OCI-LY1 (cell line): ENCODE measurements around the gene BRD1.

ENCODE experiments used
- H2AFZ ChIP-seq: fragments of 200-600 bp; sonication (generic), shearing (Covaris generic); 2 replicates; pipeline ENCODE4 v1.6.0; 2014; ENCODE audit warnings: antibody characterized with exemption, mild to moderate bottlenecking, low read length
- H3F3A ChIP-seq: fragments of 200-600 bp; sonication (generic), shearing (Covaris generic); 2 replicates; pipeline ENCODE4 v1.6.0; 2014; ENCODE audit warnings: mild to moderate bottlenecking, antibody characterized with exemption, low read length, moderate library complexity; ENCODE audit not compliant: insufficient read depth
- H3K27ac ChIP-seq: fragments of 200-600 bp; sonication (generic); 2 replicates; pipeline ENCODE4 v1.5.1; 2014; ENCODE audit warnings: low read length, mixed run types, mild to moderate bottlenecking, low read depth; ENCODE audit not compliant: poor library complexity, severe bottlenecking
- H3K27me3 ChIP-seq: fragments of 200-600 bp; sonication (generic); 2 replicates; pipeline ENCODE4 v1.6.0; 2014; ENCODE audit warnings: antibody characterized with exemption, mild to moderate bottlenecking, low read length, moderate library complexity; ENCODE audit not compliant: insufficient read depth
- H3K36me3 ChIP-seq: fragments of 200-600 bp; sonication (generic); 2 replicates; pipeline ENCODE4 v1.6.1; 2014; ENCODE audit warnings: mild to moderate bottlenecking, antibody characterized with exemption, low read length, moderate library complexity, mixed read lengths; ENCODE audit not compliant: insufficient read depth
- H3K4me1 ChIP-seq: fragments of 200-600 bp; sonication (generic); 2 replicates; pipeline ENCODE4 v1.5.1; 2014; ENCODE audit warnings: mild to moderate bottlenecking, low read length, moderate library complexity; ENCODE audit not compliant: insufficient read depth, severe bottlenecking
- H3K4me2 ChIP-seq: fragments of 200-600 bp; sonication (generic), shearing (Covaris generic); 2 replicates; pipeline ENCODE4 v1.6.1; 2014; ENCODE audit warnings: low read length
- H3K4me3 ChIP-seq: fragments of 200-600 bp; sonication (generic); 2 replicates; pipeline ENCODE4 v1.5.1; 2014; ENCODE audit warnings: low read length, low read depth, mild to moderate bottlenecking, mixed read lengths; ENCODE audit not compliant: poor library complexity, severe bottlenecking
- H3K79me2 ChIP-seq: fragments of 200-600 bp; shearing (Covaris generic); 2 replicates; pipeline ENCODE4 v1.6.1; 2016; ENCODE audit warnings: mixed run types, low read length, mixed read lengths; ENCODE audit not compliant: insufficient read depth
- H3K9ac ChIP-seq: fragments of 200-600 bp; sonication (generic), shearing (Covaris generic); 2 replicates; pipeline ENCODE4 v1.6.1; 2014; ENCODE audit warnings: mild to moderate bottlenecking, low read length, mixed read lengths
- H3K9me2 ChIP-seq: fragments of 200-600 bp; sonication (generic), shearing (Covaris generic); 2 replicates; pipeline ENCODE4 v1.6.1; 2014; ENCODE audit warnings: low read depth, mild to moderate bottlenecking, low read length, mixed read lengths
- H3K9me3 ChIP-seq: fragments of 200-600 bp; shearing (Covaris generic); 2 replicates; pipeline ENCODE4 v1.6.1; 2014; ENCODE audit warnings: low read length, mixed read lengths
- H4K20me1 ChIP-seq: fragments of 200-600 bp; sonication (generic), shearing (Covaris generic); 2 replicates; pipeline ENCODE4 v1.6.0; 2016; ENCODE audit warnings: mild to moderate bottlenecking, low read length; ENCODE audit not compliant: insufficient read depth
- CTCF ChIP-seq: fragments of 200-600 bp; sonication (generic), shearing (Covaris generic); IDR thresholded peaks from 2 replicates; pipeline ENCODE4 v1.5.1; 2017; ENCODE audit warnings: mild to moderate bottlenecking, antibody characterized with exemption, low read length, moderate library complexity, mixed read lengths
- EZH2 ChIP-seq: fragments of 200-600 bp; sonication (generic), shearing (Covaris generic); IDR thresholded peaks from 2 replicates; pipeline ENCODE4 v1.8.0; 2017; ENCODE audit warnings: borderline replicate concordance, mixed run types, mild to moderate bottlenecking, antibody characterized with exemption, low read length, moderate library complexity, mixed read lengths

Gene BRD1

GRCh38 chr22:49780698-49781288 lies 46.9 kb downstream of the BRD1 start:
- Histone ChIP-seq H3K27ac (no peak overlapping the region), H3K9me2 (no peaks in the 10 kb centered on the region), H3K9ac (no peak overlapping the region), H3K9me3 (no peaks in the 10 kb centered on the region), H3K27me3 (no peaks in the 10 kb centered on the region), H3F3A (no peaks in the 10 kb centered on the region), H4K20me1 (no peaks in the 10 kb centered on the region), H3K36me3 (peaks cover 62% of the 10 kb centered on the region), H3K79me2 (no peaks in the 10 kb centered on the region; the same call in 1 of the 2 replicates), H3K4me1 (no peaks in the 10 kb centered on the region), H3K4me3 (no peak overlapping the region), H2AFZ (no peak overlapping the region), H3K4me2 (no peak overlapping the region)
- no peak for TF ChIP-seq CTCF
- no peak for TF ChIP-seq EZH2

GRCh38 chr22:49779853-49780697 lies 47.6 kb downstream of the BRD1 start:
- Histone ChIP-seq H3K9me3 (no peaks in the 10 kb centered on the region), H3F3A (no peaks in the 10 kb centered on the region), H3K79me2 (no peaks in the 10 kb centered on the region; the same call in 1 of the 2 replicates), H3K9me2 (no peaks in the 10 kb centered on the region), H2AFZ (no peak overlapping the region), H3K27me3 (no peaks in the 10 kb centered on the region), H3K36me3 (peaks cover 61% of the 10 kb centered on the region), H3K4me1 (no peaks in the 10 kb centered on the region), H3K9ac (no peak overlapping the region), H3K4me2 (no peak overlapping the region), H4K20me1 (no peaks in the 10 kb centered on the region), H3K4me3 (no peak overlapping the region), H3K27ac (no peak overlapping the region)
- TF ChIP-seq CTCF (no peak), EZH2 (no peak)

DNA sequence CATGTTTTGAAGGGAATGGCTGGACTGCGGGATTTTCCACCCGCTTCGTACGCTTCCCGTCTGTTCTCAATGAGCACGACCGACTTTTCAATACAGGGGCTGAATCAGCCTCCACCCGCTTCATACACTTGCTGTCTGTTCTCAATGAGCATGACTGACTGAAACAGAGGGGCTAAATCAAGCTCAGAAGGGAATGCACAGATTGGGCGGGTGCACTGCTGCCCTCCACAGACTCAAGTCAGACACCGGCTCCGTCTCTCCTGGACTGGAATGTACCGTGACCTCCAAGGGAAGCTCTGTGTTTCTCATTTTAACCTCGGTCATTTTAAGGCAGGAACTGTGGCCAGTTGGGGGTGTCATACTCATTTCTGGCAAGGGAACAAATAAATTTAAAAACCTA lies 48.5 kb downstream of the BRD1 start:
- no peak overlapping the region for H3K9ac ChIP-seq
- no peaks in the 10 kb centered on the region for H3K27me3 ChIP-seq
- no peak overlapping the region for H3K27ac ChIP-seq
- no peak overlapping the region for H3K4me2 ChIP-seq
- H3K36me3 ChIP-seq = peaks cover 61% of the 10 kb centered on the region
- H2AFZ ChIP-seq = no peak overlapping the region
- TF ChIP-seq CTCF (no peak), EZH2 (no peak)
- no peaks in the 10 kb centered on the region for H3K4me1 ChIP-seq
- no peaks in the 10 kb centered on the region for H3F3A ChIP-seq
- H3K79me2 ChIP-seq = no peaks in the 10 kb centered on the region
- no peaks in the 10 kb centered on the region for H3K9me3 ChIP-seq
- no peaks in the 10 kb centered on the region for H3K9me2 ChIP-seq
- H3K4me3 ChIP-seq = no peak overlapping the region
- H4K20me1 ChIP-seq = no peaks in the 10 kb centered on the region
